Mesenteric fat pad (tissue), 1 donor: ENCODE data around the gene MDFIC. TPM values are rescaled to one million over a fixed set of nuclear protein-coding genes. Genes with fewer than 3 reads are reported as not detected.

Experiments
- DNase-seq: peaks from one replicate; pipeline ENCODE4 v3.0.0-alpha.2; 2020; ENCODE audit warnings: low spot score
- total RNA-seq: library from RNA; stranded (reverse); fragmentation: NEBNext Ultra II Directional; extraction: Animal tissue kit (Norgen Biotek cat#: 25700); gene quantifications from one replicate; pipeline ENCODE4 v1.2.1, GENCODE V29; 2021
- donor health status: DM: yes; HTN: yes; CAD: no.

Gene MDFIC
- total RNA-seq, 1 donor from 2014 or later: 125 TPM

DNA sequence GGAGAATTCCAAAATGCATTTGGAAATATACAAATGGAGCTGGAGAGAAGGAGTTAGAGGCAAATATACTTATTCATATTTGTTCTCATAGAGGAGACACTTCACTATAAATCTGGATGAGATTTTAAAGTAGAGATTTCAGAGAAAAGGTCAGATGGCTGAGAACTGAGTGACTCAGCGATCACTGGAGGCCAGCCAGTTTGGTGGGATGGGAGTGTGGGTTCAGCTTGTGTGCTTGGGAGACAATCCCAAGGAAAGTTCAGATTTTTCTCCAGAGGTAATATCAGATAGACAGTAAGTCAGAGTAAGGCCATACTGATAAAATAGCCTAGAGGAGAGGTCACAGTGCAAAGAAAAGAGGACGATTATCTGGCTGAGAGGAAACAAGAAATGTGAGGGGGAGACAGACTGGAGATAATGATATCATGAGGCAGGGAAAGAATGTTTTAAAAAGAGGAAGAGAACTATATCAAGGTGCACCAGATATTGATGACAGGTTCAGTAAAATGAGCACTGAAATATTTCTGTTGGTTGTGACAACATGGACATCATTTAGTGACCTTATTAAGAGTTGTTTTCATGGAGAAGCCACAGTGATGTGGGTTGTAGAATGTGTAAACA, 67.0 kb downstream of the MDFIC start:
- DNase-seq: no peak

DNA sequence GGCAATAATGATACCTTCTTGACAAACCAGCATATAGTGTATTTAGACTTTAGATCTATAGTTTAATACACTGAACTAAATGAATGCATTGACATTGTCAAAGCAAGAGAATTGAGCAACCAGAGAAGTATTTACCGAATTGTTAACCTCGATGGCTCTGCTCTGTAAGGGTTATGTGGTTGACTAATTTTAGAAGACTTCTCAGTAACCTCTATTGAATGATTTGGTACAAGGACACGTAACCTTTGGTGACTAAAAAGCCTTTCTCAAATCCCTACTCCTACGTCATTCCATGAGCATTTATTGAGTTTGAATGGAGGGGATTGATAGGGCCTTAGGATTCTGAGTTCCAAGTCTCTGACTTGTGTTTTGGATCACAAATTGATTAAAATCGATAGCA, 67.6 kb downstream of the MDFIC start:
- DNase-seq: no peak

DNA sequence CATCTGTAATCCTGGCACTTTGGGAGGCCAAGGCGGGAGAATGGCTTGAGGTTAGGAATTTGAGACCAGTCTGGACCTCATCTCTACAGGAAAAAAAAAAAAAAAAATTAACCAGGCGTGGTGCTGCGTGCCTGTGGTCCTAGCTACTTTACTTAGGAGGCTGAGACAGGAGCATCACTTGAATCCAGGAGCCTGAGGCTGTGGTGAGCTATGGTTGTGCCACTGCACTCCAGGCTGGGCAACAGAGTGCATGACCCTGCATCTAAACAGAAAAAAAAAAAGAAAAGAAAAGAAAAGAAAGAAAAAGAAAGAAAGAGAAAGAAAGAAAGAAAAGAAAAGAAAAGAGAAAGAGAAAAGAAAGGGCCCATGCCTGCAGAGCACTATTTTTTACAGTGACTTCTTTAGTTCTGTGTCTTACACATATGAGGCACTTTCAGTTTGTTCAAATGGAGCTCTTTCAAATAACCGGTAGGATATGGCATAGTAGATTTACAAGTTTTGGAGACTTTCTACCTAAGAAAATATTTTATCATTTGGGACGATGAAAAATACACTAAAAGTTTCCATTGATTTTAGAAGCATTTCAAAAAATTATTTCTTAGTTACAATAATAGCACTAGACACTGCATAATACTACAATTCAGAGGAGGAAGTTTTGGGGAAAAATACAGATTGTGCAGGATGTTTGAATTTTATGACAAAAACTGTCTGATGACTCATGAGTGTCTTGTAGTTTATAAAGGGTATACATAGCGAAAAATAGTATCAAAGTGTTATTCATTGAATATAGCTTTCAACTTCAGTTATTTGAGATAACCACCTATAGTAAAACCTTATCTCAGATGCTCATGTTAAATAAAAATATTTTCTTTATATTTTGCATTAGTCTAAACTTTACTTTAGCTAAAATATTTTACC, 75.9 kb downstream of the MDFIC start:
- DNase-seq: no peak

- no peak for DNase-seq
Observed at GRCh38 chr7:115004121-115004520, 82.2 kb downstream of the MDFIC start.

GRCh38 chr7:115005251-115005650, 83.4 kb downstream of the MDFIC start:
- no peak for DNase-seq

GRCh38 chr7:115005953-115006352, 84.1 kb downstream of the MDFIC start:
- DNase-seq: no peak

- no peak for DNase-seq
Observed at GRCh38 chr7:115007751-115008150, 85.9 kb downstream of the MDFIC start.

GRCh38 chr7:115008465-115009114, 86.7 kb downstream of the MDFIC start:
- no peak for DNase-seq

DNA sequence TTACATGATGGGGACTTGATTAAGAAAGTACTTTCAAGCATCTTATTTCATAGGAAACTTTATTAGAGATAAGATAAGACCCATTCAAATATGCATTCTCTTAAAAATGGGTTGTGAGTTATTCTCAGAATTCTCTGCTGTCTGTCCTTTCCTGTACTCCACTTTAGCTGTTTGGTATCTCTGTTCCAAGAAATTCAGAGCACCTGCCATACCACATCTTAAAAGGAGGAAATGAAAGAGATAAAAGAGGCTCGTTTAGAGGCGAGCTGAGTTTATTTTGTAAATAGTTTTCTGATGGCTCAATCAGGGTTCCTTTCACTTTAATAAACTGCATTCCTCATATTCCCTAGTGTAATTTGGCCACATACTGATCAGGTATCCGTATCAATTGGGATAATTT, 87.2 kb downstream of the MDFIC start:
- DNase-seq: no peak

- no peak for DNase-seq
Observed at GRCh38 chr7:115009736-115010440, 88.0 kb downstream of the MDFIC start.

DNA sequence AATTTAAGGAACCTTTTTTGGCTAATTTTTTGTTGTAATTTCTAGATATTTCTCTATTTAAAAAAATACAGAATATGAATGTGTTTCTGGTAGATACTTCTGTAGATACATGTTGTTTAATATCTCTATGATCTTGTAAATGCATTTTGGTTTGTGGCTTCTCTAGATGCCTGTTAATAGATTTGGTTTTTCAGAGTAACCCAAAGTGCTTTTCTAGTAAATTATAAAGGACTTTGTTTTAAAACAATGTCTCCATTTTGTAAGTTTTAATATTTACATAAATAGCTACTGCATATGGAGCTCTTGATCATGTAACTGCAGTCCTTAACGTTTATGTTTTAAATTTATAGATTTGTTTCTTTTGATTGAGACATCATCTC, 88.5 kb downstream of the MDFIC start:
- DNase-seq: no peak

GRCh38 chr7:115013886-115014285, 92.0 kb downstream of the MDFIC start:
- no peak for DNase-seq

DNA sequence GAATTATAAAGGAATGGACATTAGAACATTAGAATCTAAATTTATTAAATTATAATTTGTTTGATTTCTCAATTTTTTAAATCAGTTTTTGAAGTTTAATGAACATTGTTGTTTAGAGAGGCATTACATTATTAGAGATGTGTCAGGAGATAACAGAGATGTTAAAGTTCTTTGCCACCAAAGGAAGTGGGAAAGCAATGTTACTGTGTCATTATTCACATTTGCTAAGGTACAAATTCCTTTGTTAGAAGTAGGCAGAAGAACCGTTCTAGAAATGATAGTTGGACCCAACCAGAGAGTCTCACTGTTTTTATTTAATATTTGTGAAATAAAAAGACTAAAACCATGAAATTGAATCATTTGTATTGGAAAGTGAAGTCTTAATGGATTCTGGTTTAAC, 92.9 kb downstream of the MDFIC start:
- DNase-seq: no peak

- no peak for DNase-seq
Observed at GRCh38 chr7:115015619-115016018, 93.7 kb downstream of the MDFIC start.

DNA sequence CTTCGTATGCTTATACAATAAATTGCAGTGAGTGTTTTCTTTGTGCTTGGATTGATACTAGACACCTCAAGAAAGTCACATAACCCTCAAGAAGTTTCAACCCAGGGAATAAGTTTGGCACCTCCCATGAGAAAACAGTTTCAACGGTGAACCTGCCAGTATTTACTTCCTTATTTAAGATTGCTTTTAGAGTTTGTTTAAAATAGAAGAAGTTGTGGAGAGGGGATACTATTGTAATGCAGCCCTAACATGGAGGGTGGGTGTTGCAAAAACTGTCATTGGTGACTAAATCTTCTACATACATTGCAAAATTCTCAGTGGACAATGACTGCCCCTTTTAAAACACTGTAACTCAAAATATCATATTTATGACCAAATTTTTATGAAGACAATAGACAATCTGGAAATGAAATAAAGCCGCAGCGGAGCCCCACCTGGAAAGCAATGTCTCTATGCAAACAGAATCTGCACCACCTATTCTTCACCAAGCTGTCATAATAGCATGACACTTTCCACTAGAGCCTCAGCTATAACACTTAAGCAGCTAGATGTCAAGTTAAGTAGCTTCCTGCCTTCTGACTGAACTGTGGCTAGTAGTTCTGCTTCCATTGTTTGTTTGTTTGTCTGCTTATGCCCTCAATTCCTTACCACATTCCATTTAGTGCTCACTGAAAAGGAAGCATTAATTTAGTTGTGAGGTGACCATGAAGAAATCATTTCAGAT, 98.2 kb downstream of the MDFIC start:
- DNase-seq: no peak

DNA sequence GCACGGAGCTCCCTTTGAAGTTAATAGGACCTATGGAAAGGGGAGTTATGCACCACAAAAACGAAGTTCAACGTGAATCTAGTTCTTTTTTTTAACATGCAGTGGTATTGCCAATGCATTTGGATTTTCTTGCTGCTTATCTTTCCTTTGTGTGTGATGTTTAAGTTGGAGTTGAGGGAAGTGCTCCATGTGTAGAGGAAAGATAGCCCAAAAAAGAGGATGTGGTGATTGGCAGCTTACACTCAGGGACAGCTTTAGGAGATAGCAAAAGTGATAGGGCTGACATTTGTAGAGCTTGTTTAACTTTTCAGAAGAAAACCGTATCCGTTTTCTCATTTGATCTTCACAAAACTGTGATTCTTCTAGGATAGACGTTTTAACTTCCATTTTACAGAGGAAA, 101.3 kb downstream of the MDFIC start:
- DNase-seq: no peak

GRCh38 chr7:115024276-115024675, 102.4 kb downstream of the MDFIC start:
- DNase-seq: no peak

DNA sequence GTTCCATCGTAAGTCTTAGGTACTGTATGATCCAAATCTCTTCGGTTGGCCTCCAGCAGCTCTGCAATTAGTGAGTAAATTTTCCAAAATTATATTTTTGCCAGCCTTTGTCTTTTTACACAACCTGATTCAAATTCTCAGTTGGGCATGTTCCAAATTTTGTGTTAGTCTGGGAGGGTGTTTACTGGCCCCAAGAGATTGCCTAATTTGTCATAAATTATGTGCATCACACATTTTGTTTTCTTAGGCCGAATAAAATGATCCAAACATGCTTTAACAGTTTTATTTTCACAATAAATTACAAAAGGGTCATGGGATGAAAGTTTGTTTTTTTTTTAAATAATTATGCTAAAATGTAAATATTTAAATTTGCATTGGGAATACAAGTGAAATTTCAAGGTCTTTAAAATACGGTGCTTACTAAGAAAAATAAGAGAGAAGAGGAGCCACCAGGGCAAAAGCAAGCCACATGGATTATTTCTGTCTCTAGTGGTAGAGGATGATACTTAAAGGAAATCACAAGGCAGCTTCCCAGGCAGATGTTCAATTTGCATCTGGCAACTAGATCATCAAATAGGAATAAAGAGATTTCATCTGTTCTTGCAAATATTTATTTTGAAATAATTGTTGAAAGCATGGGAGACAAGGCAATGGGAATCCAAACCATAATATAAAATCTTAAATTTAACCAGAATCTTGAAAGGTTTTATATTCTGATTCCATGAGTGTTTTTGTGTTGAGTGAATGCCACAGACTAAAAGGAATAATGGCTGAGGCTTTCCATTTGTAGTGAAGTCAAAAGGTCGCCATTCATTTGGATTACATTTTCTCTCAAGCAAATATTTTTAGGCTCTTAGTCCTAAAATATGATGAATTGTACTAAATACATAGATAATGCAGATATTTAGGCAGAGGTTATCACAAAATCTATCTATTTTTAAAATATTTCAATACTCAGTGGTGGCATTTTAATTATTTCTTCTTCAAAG, 111.1 kb downstream of the MDFIC start:
- DNase-seq: no peak

DNA sequence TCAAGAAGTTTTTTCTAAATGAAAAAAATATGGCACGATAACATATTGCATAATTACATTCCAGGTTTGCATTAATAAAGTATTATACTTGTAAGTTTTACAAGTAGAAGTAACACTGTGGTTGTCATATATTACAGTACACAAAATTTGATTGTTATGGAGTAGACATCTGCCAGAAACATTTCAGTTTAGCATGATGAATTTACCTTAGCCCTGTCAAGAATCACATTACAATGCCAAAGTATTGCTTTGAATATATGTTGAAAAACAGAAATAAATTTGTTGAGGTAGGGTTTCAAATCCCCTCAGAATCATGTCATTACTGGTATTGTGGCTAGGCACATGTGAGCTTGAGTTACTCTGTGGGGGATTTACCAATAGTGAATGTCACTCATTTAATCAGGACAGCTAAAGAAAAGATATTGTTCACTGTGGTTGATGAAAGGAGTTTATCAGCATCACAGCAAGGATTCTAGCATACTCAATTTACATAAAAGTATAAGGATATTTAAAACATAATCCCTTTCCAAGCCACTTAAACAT, 112.1 kb downstream of the MDFIC start:
- DNase-seq: no peak
